ENCODE measurements around the gene CALD1.
A peak's percentile ranks its signal among the peaks of the same experiment; 100 is the strongest.

Gene CALD1

DNA sequence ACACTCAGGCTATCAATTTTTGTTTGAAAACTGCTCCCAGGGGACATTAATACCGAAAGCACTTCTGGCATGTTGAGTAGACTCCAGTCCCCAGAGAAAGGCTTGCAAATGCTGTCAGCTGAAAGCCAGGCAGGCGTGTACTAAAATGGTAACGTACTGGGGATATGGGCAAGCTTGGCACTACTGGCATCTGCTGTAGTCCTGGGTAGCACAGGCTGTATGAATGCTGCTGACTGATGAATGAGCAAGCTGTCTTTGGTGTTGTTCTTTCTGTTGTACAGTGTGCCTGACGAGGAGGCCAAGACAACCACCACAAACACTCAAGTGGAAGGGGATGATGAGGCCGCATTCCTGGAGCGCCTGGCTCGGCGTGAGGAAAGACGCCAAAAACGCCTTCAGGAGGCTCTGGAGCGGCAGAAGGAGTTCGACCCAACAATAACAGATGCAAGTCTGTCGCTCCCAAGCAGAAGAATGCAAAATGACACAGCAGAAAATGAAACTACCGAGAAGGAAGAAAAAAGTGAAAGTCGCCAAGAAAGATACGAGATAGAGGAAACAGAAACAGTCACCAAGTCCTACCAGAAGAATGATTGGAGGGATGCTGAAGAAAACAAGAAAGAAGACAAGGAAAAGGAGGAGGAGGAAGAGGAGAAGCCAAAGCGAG is 153.4 kb downstream of the CALD1 start:
- no peak for DNase-seq

DNA sequence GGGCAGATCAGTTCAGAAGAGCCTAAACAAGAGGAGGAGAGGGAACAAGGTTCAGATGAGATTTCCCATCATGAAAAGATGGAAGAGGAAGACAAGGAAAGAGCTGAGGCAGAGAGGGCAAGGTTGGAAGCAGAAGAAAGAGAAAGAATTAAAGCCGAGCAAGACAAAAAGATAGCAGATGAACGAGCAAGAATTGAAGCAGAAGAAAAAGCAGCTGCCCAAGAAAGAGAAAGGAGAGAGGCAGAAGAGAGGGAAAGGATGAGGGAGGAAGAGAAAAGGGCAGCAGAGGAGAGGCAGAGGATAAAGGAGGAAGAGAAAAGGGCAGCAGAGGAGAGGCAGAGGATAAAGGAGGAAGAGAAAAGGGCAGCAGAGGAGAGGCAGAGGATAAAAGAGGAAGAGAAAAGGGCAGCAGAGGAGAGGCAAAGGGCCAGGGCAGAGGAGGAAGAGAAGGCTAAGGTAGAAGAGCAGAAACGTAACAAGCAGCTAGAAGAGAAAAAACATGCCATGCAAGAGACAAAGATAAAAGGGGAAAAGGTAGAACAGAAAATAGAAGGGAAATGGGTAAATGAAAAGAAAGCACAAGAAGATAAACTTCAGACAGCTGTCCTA is 154.1 kb downstream of the CALD1 start:
- no peak for DNase-seq

DNA sequence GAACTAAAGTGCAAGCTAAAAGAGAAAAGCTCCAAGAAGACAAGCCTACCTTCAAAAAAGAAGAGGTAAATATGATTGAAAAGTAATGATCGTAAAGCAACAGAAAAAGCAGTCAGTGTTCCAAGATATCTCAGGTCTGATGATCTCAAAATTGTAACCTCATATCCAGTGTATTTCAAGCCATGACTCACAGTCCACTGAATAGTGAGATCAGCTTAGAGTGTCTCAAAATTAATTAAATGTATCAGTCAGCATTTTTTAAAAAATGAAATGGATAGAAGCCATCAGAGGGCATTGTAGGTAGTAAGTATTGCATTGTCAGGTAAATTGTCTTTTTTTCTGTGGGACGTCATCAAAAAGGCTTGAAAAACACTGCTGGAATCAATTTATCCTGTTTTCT is 156.3 kb downstream of the CALD1 start:
- no peak for DNase-seq

DNA sequence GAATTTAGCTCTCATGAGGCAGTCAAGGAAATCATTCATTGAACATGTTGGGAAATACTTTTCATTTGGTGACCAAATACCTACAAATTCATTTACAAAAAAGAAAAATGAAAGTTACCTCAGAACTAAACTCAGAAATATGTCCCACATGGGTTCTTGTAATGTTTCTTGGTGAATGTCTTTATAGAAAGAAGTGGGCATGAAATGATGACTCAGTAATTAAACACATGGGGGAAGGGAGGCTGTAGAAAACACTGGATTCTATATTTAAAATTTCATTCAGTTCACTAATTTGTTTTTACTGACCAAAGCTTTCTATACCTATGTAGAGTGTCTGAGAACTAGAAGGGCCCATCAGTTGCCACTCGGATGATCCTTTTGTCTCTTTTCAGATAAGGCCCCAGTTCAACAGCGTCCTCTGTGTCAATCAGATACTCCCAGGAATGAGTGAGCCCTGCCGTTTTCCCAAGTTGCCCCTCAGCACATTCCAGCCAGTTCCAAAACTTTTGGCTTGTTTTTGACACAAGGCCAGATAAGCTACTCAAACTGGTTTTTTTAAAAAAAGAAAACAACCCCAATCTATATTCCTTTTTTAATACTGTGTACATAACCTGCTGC is 157.6 kb downstream of the CALD1 start:
- no peak for DNase-seq

DNA sequence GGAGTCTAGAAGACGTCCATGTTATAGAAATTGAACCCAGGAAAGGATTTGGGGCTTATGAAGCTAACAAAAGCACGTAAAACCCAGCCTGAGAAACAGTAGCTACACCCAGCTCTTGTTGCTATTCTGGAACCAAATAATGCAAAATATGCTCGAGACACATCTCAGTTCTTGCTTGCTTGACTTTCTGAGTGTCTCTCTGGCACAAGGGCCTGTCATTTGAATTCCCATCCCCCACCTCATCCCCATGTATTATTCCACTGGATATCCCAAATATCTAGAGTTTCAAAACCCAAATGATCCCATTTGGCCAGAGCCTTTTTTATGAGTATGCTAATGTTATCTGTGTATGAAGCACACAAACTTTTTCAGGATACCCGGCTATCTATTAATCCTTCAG is 158.7 kb downstream of the CALD1 start:
- DNase-seq = no peak

DNA sequence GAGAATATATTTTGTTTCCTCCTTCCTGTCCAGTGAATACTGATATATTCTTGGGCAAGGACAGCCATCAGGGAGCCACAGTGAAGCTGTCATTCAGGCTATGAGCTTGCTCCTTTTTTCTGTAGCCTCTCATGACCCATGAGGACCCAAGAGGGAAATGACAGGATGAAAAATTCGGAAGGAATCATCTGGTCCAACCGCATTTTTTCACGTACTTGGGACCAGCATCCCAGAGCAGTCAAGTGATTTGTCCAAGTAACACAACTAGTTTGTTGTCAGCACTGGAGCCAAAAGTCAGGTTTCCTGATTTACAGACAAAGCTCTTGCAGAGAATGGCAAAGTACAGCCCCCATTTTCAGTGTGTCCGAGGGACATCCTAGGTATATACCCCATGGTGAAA is 159.7 kb downstream of the CALD1 start:
- DNase-seq = no peak

DNA sequence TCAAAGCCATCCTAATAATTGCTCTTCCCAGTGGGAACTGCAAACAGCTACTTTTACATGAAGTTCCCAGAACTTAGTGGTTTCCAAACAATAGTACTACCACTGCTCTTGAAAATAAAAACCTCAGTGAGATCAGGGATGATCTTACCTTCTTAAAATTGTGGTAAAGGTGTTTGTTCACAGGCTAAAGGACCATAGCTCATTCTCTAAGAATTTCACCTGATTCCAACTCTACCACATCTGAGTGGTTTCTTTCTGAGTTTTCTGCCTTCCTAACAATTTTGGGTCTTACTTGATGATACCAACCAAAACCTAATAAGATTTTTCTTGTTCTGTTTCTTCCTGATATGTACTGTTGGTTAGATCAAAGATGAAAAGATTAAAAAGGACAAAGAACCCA is 161.3 kb downstream of the CALD1 start:
- no peak for DNase-seq

DNA sequence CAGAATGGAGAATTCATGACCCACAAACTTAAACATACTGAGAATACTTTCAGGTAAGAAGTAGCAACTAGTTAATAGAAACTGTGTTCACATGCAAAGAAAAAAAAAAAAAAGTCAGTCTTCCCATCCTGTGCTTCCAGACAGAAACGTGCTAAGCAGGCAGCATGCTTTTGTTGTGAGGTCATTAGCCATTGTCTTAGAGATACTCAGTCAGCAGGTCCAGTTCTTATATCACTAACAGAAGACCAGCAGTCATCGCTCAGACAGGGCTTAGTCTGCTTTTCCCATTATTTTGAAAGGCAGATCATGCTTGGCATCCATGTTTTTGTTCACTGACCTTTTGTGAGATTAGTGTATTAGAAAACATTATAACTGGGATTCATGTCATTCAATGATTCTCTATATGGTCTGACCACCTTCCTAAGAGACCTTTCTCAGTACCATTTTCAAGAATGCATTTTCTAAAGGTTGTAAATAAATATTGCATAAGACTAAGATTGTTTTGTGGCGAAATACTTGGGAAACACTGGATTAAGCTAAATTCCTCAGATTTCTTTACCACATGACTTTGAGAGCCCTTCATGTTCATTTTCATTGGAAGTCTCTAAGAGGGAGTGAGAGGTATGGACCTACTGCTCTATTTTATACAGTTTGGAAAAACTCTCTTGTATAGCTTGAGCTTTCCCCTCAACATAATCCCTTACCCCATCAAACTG is 161.9 kb downstream of the CALD1 start:
- no peak for DNase-seq

DNA sequence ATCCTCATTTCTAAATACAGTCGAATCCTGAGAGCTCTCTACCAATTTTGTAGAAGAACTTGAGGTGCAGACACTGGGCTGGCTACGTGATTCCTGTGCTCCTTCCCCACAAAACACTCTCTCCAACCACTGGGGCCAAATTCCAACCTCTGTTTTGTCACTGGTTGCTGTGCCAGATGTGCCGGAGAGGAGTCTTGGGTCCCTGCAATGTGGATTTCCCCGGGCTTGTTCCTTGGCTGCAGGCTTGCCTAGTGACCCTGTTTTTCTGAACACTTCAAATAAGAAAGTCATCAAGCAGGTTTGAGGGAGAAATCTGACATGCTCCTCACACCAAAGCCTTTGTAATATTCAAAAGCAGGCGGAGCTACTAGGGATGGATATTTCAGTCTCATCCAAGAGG is 162.5 kb downstream of the CALD1 start:
- DNase-seq = no peak

DNA sequence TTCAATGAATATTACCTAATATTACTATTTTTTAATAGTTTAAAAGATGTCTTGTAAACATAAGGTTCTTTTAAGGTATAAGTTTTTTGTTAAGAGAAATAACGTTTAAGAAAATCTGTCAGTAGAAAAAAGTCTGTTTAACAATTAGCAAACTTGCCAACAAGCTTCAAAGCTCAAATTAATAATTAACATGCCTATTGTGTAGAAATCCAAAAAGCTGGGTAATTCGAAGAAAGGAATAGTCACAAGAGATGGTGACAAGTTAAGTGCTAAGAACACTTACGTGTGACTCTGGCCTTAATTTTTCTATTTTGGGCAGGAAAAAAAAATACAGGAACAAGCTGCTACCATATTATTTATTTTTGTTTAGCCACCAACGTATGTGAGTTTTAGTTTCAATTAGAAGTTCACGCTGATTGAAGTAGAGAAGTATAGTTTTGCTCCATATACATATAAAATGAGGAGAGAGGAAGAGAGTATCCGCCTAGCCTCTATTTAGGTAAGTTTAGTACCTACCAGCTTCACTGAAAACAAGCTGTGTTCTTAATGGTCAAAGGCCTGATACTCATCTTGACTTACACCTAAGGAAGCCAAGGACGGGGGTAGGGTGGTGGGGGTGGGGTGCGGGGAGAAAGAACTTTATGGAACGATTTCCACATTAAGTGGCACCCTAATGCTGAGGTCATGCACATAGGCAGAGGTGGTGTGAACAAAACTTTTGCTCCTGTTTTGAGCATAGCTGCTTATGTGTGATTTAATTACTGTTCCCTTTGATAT is 163.4 kb downstream of the CALD1 start:
- DNase-seq = no peak

DNA sequence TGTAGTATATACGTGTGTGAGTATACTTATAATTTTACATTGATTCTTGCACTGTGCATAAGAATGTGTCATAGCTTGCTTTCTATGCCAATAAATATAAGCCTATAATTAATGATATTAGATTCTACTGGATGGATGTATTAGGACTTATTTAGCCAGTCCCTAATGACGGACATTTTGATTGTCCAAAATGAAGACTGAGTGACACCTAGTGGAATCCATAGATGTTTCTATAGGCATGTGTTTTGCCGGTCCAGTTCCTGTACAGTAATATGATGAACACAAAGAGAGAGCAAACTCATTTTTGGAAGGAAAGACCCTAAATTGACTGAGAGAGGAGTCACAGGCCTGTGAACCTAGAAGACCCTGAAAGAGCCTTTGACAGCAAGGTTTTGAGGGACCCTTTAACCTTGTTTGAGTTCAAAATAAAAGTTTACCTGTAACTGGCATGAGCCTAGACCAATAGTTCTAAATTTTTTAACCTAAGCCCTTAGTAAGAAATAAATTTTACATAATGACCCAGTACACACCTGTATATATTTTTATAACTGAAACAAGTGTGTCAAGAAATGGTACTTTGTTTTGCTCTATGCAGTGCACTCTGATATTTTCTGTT is 164.5 kb downstream of the CALD1 start:
- DNase-seq = no peak

DNA sequence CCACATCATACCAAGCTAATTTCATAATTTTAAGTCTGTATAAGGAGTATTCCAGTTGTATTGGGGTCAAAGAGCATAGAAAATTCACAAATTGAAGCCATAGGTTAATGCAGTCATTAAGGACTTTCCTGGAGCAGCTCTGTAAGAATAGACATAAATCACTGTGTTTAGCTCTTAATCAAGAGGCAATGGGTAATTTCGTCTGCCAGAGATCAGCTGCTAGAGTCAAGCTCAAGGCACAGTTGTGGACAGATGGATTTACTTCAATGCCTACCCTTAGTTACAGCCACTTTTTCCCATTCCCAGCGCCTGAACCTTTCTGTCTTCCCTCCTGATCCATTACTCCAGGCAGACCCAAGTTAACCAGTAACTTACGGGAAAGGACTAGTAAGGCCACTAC is 166.3 kb downstream of the CALD1 start:
- DNase-seq = no peak

DNA sequence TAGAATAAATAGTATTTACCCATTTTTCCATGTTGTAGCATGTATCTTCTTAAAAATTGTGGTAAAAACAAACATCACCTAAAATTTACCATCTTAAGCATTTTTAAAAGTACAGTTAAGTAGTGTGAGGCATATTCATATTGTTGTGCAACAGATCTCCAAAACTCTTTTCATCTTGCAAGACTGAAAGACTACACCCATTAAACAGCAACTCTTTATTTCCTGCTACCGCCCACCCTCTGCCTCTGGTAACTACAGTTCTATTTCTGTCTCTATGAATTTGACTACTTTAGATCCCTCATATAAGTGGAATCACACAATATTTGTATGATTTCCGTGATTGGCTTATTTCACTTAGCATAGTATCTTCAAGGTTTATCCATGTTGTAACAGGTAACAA is 166.8 kb downstream of the CALD1 start:
- DNase-seq = no peak

DNA sequence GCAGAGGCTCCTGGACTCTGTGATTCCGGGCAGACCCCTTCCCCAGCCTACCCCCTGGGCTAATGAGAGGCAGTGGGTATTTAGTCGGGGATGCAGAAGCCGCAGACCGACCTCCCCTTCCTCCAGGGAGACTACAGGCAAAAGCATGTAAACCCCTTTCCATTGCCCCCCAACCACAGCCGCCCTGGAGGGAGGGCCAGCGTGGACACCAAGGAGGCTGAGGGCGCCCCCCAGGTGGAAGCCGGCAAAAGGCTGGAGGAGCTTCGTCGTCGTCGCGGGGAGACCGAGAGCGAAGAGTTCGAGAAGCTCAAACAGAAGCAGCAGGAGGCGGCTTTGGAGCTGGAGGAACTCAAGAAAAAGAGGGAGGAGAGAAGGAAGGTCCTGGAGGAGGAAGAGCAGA is 167.9 kb downstream of the CALD1 start:
- DNase-seq = no peak

DNA sequence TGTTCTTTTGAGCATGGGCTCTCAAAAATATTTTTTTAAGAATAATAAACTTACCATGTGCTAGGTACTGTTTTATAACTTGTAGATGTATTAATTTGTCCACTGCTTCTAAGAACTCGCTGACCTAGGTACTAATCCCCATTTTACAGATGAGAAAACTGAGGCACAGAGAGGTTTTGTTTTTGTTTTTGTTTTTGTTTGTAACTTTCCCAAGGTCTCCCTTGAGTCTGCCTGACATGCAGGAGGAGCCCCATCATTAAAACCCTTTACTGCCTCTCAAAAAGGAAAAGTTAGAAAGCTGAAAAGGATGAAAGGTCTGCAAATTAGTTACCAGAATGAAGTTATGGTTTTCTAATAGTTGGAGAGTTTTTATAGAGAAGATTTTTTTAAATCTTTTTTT is 168.4 kb downstream of the CALD1 start:
- no peak for DNase-seq

DNA sequence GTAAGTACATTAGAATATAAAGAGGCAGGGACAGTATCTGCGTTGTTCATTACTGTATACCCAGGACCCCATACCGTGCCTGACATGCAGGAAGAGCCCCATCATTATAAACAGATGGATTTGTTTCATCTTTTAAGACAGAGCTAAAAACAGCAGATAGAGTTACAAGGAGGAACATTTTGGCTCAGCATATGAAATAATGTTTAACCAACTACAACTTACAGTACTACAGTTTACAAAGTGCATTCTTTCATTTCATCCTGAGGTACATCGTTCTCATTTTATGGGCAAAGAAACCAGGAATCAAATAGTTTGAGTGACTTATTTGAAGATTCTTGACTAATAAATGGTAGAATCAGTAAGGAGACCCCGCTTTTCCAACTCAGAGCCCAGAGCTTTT is 168.8 kb downstream of the CALD1 start:
- no peak for DNase-seq

DNA sequence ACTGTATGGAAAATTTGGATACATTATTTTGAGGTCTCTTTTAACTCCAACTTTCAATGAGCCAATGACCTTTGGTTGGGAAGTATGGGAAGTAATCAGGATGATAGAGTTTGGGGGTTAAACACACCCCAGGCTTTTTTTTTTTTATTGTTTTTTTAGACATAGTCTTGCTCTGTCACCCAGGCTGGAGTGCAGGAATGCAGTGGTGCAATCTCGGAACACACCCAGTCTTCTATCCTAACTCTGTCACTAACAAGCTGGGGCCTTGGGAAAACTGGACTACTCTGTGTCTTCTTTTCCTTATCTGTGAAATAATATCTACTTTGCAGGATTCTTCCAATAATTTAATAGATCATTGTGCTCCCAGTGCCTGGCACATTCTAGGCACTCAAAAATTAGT is 169.3 kb downstream of the CALD1 start:
- DNase-seq = no peak

DNA sequence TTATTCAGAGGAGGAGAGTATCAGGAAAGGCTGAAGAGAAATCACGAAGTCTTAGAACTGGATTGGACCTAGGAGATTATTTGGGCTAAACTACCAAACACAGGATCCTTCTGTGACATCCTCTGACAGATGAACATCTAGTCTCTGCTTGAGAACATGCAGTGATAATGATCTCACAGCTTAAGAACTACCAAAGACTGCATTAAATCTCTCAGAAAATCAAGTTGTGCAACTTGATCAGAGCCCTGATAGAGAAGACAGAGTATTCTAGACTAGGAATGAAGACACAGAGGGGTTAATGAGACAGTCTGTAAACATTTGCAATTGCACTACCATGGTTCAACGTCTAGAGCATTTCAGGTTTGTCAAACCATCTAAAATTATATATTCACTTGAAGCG is 169.7 kb downstream of the CALD1 start:
- no peak for DNase-seq

DNA sequence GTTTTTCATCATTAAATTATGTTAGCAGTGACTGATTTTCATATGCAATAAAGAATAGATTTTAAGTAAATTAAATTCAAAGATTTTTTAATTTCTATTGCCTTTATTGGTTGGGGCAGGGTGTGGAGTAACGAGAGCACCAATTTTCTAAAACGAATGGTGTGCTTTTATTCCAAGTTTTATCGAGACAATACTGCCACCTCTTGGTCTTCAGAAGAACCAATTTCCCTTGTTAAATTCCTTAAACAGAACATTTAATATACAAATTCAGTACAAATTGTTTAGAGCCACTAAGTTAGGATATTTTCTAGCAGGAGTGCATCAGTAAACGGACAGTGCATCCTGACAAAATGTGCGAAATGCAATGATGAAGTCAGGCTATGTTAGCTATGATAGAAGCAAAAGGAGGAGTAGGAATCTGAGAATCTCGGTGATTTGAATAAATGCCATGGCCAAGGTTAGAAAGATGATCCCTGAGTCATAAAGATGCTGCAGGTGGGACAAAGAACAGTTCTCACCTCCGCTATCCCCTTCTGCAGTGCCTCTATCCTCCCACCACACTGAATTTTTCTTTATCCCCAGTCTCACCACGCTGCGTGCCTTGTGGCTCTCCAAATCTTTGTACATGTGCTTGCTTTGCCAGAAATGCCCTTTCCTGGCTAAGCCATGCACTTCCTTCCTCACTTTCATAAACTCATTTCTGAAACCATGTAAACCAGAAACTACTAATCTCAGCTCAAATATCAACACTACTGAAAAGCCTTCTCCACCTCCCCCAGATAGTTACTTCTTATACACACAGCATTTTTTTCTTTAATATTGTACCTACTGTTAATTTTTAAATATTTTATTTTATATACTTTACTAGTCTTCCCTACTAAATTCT is 175.0 kb downstream of the CALD1 start:
- DNase-seq = peak; percentile 39

DNA sequence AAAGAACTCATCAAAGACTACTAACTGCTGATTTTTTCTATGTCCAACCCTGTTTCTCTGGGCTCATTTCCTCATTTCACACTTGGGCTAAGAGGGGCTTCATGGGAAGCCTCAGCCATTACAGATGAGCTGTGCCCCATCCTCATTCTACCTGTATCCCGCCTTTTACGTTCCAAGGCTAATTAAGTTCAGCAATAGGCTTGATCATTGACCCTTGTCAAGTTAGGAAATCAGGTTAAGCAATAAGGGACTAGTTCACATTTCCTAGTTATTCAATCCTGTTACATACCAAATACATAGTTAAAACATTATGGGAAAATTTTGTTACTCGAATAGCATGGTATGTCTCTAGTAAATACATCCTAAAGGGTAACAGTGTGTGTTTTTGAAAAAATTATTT is 177.6 kb downstream of the CALD1 start:
- no peak for DNase-seq

DNA sequence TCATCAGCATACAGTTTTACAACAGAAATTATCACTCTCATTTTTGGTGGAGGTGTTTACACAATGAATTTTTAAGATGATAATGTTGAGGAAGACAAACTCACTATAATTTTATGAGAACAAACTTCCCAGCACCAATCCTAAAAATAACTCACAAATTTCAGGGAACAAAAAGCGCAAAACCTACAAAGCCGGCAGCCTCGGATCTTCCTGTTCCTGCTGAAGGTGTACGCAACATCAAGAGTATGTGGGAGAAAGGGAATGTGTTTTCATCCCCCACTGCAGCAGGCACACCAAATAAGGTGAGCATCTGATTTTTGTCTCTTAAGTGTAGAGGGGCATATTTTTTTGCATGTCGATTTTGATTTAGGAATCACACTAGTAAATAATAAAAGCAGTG is 180.4 kb downstream of the CALD1 start:
- no peak for DNase-seq

DNA sequence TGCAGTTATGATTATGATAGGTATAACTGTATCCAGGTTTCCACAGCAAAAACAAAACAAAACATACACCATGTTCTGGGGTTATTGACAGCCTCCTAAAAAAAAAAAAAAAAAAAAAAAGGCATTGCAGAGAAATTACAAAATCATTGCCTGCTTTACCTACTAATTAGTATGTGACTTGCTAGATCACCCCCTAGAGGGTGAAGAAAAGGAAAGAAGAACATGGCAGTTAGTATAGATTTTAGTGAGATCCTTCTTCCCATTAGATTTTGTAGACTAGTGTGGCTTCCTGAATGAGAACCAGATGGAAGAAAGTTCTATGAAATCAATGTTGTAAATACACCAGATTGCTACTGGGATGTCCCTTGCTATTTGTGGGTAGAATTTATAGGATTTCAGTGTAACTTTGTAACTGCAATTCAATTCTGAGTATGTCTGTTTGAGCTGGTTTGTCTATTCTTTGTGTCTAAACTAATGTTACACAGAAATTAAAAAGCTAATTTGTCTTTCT is 182.9 kb downstream of the CALD1 start:
- DNase-seq = no peak

All from NCI-H2081 treated with DMSO at 0.1 percent for 48 hours (cell line).